GM04503 (cell line): ENCODE results near the gene MICALL2.

ENCODE experiments used
- DNase-seq: peaks from one replicate; pipeline ENCODE4 v3.0.0-alpha.2; 2012; ENCODE audit warnings: low read depth

Gene MICALL2

DNA sequence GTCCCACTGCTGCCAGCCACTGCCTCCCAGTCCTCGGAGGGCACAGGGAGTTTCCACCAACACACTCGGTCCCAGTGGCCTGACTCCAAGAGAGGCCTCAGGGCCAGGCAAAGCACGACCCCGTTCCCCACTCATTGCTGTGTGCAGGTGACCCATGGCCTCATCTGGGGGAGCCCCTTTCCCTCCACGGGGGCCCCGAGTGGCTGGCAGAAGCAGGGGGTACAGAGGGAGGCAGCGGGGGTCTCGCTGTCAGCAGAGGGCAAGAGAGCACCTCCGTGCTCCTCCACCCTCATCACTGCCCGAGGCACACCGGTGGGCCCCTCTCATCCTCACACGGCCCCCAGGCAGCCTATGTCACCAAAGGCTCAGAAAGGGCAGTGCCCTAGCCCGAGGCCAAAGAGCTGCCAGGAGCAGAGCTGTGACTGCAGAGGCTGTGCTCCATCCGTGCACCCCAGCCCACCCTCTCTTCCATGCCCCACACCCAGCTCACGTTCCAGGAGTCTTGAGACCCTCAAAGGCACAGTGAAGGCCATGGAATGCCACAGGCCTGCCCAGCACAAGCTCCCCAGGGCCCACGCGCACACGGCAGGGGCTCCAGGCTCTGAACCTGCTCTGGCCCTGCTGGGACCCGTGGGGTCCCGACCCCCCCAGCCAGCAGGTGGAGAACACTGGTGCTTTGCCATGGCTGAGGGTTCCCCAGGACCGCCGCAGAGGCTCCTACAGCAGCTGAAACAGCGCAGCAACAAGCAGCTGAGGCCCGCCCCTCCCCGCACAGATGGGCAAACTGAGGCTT lies 25.9 kb downstream of the MICALL2 start:
- no peak for DNase-seq

DNA sequence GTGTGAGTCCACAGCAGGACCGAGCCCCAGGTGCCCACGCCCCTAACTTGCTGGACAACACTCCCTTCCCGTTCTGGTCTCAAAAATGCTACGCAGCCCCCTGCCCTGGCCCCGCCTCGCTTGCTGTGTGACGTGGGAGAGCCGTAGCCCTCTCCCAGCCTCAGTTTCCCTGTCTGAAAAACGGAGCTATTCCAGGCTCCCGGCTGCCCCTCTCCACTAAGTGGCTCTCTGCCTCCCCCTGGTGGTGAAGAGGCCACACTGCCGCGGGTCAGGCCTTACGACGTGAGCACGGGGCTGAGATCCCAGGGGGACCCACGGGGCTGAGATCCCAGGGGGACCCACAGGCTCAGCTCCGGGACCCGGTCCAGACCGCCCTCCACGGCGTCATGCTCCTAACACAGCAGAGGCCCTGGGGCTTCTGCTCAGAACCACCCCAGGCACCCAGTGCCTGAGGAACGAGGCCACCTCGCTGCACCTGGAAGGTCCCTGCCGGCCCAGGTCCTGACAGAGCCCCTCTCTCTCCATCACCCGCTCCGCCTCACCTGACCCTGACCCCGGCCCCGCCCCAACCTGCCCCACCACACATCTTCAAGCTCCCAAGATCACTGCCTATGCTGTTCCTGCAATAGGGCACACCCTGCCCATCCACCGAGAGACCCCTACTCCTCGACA lies 26.7 kb downstream of the MICALL2 start:
- DNase-seq = no peak

DNA sequence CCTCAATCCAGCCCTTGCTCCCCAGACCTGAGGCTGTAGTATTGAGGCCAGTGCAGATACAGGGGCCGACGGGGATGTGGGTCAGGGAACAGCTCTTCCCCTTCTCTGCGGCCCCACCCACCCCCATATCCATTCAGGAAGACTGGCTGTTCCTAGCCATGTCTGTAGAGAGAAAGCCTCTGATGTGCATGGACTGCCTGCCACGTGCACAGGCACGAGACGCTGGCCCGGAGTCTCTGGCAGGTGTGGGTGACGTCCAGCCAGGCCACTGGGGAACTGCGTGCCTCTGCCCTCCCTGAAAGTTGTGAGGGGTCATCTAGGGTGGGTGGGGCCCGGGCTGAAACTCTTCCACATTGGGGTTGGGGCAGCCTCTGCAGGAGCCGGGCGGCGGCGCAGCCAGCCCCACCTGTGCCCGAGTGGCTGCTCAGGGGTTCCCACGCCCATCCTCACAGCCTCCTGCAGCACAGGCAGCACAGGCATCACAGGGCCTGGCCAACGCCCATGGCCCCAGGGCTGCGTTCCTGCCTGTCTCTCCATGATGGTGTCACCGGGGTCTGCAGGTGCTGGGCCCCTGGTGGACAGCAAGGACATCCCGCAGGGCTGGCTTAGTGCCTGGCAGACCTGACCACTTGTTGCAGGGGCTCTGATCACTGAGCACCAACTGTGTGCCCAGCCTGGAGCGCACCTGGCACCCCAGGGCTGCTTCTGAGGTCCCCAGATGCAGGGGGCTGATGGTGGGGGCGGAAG lies 27.5 kb downstream of the MICALL2 start:
- DNase-seq = no peak

DNA sequence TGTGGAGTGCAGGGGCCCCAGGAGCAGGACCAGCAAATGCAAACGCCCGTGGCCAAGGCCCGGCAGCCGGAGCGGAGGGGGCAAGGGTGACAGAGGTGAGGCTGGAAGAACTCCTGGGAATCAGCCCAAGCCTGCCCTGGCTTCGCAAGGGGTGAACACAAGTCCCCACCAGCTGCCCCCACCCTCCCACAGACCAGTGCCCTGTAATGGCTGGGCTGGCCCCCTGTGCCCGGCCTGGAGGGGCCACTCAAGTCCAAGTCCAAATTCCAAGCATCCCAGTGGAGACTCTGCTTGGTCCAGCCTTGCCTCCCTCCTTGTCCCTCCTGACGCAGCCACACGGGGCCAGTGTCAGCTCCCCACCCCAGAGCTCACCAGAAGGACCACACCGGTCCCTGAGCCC lies 28.0 kb downstream of the MICALL2 start:
- no peak for DNase-seq

DNA sequence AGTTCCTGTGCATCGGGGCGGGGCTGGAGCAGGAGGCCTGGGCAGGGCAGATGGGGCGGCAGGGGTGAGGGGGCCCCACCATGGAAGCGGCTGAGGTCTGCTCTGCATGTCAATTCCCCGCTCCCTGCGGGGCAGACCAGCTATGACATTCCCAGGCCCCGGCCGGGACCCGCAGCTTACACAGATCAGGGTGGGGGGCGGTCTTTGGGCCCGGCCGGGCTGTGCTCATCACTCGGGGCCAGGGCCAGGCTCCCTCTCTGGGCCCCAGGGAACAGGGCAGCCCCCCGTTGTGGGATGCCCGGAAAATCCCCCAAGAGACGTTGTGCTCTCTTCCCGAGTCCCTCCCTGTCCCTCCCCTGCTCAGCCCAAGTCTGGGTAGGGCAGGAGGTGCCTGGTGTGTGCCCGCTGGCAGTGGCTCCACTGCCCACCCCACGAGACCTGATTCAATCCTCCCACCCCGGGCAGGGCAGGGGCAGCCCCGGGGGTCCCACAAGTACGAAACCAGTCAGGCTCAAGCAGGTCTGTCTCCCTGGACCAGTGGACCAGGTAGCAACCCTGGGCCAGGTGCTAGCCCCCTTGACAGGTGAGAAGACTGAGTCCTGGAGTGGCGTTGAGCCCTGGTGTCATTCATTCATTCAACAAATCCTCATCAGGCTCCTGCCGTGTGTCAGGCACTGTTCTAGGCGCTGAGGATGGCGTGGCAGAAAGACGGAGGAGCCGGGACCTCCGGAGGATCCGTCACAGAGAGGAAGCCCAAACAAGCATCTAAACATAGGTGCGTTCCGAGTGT lies 29.0 kb downstream of the MICALL2 start:
- no peak for DNase-seq

DNA sequence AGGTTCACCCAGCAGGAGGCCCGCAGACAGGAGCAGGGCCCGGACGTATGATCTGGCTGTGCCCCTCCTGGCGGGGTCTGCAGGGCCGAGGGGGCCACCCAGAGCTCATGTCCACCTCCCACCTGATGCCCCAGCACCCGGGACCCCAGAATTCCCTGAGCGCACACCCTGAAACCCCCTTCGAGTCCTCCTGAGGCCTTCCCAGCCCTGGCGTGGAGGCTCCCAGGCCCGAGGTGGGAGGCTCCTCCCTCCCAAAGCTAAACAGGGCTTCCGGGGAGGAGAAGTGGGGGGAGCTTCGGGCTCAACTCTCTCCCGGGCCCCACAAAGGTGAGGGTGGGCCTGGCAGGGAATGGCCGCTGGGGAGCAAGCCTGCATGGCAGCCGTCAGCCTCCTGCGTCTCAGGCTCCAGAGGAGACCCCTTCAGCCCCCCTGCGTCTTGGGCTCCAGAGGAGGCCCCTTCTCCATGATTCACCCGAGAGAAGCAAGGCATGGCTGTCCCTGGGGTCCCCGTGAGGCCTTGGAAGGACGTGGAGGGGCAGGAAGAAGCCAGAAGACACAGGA lies 30.2 kb downstream of the MICALL2 start:
- DNase-seq = no peak

DNA sequence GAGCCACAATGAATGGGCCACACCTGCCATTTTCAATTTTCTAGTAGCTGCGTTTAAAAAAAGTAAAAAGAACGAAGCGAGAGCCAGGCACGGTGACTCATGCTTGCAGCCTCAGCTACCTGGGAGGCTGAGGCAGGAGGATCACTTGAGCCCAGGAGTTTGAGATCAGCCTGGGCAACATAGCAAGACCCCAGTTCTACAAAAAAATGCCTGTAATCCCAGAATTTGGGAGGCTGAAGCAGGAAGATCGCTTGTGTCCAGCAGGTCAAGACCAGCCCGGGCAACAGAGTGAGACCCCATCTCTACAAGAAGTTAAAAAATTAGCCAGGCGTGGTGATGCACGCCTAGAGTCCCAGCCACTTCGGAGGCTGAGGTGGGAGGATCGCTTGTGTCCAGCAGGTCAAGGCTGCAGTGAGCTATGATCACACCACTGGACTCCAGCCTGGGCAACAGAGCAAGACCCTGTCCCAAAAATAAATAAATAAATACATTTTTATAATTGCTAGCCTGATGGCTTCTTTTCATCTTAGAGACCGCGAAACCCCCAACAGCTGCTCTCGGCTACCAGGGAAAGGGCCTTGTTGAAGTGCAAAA lies 32.1 kb downstream of the MICALL2 start:
- DNase-seq = no peak

DNA sequence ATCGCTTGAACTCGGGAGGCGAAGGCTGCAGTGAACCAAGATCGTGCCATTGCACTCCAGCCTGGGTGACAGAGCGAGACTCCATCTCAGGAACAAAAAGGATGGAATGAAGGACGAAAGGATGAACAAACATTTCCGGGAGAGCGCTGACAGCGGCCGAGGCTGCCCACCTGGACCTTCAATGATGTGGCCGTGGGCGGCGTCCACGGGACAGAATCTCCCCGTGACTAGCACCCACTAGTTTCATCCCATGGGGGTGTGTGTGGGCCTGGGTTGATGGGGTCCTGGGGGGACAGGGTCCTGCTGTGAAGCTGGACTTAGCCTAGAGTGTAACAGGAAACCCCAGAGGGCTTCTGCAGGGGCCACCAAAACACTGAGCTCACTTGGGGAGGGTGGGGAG lies 32.8 kb downstream of the MICALL2 start:
- no peak for DNase-seq

DNA sequence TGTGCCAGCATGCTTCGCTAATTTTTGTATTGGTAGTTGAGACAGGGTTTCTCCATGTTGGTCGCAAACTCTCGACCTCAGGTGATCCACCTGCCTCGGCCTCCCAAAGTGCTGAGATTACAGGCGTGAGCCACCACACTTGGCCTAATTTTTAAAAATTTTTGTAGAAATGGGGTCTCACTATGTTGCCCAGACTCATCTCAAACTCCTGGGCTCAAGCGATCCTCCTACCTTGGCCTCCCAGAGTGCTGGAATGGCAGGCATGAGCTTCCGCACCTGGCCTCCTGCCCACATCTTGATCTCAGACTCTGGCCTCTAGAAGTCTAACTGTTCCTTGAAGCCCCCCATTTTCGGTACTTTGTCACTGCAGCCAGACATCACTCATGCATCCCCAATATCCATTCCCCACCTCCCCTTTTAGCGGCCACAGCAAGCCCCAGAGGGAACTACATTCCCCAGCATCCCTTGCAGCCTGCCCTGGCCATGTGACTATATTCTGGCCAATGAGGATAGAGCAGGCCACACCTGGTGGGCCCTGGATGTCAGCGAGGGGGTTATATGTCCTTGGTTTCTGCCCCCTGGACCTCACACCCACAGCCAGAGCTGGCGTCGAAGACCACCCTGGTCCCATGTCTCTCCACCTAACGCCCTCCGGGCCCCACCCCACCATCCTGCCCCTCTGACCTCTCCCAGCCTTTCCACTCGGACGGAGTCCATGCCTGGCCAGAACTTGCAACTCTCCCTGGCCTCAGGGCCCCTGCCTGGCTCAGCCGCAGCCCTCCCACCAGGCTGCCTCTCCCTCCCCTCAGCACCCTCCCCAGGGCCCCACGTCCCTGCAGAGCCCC lies 33.8 kb downstream of the MICALL2 start:
- DNase-seq = no peak

DNA sequence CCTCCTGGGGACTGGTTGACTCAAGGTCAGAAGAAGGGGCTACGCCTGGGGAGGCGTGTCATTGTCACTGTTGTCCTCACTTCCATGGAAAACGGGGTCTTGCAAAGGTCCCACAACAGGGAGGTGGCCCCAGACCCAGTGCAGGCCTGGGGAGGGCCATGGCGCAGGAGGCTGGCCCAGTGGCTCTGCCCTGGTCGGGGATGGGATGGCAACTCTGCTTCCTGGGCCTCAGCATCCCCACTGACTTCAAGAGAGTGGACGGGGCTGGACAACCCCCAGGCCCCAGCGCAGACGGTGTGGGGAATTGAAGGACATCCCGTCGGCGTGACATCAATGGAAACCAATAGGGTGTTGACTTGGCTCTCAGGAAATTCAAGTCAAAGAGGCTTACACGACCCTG lies 35.2 kb downstream of the MICALL2 start:
- DNase-seq = no peak

DNA sequence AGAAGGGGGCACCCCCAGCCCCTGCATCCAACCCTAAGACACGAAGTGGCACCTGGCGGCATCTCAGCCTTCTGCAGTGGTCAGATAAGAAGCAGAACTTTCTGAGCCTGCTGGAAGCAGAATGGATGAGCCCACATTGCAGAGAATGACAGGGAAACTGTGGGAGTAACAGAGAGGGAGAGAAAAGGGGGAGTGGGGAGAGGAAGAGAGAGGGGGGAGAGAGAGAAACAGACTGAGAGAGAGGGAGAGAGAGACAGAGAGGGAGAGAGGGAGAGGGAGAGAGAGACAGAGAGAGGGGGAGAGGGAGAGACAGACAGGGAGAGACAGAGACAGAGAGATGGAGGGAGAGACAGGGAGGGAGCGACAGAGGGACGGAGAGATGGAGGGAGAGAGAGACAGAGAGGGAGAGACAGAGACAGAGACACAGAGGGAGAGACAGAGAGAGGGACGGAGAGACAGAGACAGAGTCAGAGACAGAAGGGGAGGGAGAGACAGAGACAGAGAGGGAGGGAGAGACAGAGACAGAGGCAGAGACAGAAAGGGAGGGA lies 35.9 kb downstream of the MICALL2 start:
- DNase-seq = no peak

DNA sequence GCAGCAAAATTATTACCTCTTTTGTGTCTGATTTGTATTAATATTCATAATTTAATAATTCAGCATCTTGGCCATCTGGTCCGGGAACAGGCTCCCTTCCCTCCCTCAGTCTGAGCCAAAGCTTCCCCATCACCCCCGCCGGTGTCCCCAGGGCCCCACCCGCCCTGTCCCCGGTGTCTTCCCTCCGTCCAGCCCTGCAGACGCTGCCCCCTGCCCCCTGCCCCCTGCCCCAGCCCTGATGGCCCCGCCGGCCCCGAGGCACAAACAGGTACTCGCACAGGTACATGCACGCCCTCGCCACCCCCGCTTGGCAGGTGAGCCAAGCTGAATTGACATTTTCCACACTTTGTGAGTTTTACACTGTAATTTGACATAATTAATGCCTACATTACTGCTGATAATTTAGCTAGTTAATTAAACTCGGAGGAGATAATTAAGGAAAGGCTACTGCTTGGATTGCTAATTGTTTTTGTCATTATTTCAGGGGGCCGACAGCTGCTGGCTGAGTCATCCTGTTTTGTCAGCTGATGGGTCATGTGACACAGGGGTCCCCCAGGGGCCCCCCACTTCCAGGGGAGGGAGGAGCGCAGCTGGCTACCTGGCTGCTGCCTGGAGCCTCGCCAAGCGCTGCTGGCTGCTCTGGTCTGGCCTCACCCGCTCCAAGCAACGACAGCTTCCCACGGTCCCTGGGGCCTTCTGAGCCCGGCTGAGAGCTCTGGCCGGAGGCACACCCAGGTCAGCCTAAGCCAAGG lies 36.6 kb downstream of the MICALL2 start:
- DNase-seq = no peak

DNA sequence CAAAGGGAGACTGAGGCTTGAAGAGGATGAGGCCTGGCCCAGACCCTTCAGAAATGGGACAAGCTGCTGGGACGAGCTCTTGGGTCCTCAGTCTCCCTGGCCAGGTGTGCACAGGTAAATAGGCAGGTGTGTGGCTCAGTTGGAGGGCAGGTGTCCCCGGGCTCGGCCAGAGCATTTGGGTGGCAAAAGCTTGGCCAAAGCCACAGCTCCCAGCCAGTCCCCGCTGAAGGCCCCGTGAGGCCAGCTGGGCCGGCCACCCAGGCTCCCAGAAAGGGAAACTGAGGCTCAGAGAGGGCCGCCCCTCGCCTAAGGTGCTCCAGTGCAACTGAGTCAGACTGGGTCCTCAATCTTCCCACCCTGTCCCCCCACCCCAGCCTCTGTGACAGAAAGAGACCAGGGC lies 37.3 kb downstream of the MICALL2 start:
- DNase-seq = no peak

DNA sequence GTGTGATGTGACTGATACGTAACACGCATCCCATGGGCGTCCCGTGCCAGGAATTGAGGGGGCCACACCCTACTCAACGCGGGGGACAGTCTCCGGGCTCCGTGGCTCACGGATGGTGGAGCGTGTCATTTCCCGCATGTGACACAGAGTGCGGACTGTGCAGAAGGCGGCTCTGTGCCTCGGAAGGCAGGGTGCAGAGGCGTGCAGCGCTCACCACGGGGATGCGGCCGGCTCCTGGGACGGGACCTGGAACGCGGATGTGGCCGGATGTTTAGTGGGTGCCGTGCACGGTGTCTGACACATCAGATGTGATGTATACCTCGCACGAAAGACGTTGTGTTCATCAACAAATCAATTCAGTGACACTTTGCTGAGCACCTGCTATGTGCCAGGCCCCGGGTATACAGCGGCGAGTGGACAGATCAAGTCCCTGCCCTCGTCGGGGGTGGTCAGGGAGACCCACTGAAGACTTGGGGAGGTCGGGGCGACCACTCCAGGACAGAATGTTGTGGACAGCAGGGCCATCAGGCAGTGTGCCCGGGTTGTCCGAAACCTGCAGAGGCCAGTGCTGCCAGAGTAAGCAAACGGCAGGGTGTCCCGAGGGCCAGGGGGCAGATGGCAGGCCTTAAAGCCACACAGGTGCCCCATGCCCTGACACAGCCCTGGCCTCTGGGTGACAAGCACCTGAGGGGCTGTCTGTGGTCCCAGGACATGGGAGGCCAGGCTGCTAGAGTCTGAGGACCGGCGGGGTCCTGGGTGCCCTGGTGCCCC lies 38.1 kb downstream of the MICALL2 start:
- no peak for DNase-seq

DNA sequence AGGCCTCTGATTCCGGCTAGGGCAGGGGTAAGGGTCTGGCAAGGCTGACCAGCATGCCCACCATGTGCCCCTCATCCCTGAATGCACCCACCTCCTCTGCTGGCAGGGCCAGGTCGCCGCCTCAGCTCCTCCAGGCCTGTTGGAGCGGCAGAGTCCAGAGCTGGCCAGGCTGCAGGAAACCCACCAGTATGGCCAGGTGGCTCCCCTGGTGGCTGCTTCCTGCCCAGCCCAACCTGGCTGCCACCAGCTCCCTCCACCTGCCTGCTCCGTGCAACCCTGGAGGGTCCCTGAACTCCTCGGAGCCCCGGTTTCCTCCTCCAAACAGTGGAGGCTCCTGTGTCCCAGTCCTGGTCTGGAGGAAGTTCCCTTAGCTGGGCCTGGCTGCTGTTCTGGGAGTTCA lies 39.6 kb downstream of the MICALL2 start:
- no peak for DNase-seq

DNA sequence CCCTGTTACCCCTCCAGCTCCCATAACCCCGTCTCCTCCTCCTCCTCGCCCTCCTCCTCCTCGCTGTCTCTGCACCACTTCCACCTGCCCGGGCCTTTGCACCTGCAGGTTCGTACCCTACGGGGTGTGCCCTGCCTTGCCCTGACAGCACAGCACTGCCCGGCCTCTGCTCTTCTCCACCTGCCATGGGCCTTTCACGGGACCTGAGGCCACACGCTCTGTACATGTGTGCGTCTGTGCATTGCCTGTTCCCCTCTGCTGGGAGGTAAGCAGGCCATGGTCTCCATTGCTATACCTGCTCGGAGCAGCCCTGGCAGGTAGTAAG lies 40.0 kb downstream of the MICALL2 start:
- no peak for DNase-seq

DNA sequence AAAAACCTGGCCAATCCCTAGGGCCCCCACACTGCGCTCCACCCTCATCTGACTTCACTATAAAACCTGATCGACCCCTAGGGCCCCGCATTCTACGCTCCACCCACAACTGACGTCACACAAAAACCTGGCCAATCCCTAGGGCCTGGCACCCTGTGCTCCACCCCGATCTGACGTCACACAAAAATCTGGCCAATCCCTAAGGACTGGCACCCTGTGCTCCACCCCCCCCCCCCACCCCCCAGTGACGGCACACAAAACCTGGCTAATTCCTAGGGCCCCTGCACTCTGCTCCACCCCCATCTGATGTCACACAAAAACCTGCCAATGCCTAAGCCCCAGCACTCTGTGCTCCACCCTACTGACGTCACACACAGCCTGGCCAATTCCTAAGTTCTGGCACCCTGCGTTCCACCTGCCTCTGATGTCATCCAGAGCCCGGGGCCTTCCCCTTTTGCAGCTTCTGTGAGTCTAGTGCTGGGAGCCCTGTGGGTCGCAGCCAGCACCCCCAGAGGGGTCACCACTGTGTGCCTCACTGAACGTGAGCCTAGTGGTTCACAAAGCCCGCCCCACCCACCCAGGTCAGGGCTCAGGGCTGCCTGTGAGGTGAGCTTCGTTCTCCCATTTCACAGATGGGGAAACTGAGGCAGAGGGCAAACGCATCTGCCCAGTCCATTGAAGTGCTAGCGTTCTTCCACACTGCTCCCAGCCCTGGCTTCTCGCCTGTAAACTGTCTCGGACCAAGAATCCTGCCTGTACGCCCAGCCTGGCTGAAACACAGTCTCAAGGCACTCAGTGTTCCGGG lies 40.6 kb downstream of the MICALL2 start:
- no peak for DNase-seq

DNA sequence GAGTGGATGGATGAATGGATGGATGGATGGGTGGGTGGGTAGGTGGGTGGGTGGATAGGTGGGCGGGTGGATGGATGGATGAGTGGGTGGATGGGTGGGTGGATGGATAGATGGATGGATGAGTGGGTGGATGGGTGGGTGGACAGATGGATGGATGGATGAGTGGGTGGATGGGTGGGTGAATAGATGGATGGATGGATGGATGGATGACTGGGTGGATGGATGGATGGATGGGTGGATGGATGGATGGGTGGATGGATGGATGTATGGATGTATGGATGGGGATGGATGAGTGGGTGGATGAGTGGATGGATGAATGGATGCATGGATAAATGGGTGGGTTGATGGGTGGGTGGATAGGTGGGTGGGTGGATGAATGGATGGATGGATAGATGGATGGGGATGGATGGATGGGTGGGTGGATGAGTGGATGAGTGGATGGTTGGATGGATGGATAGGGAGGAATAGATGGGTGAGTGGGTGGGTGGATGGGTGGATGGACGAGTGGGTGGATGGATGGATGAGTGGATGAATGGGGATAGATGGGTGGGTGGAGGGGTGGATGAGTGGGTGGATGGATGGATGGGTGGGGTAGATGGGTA lies 43.8 kb downstream of the MICALL2 start:
- DNase-seq = no peak
